ENCODE measurements around the gene RTN3.

RTN3 gene

DNA sequence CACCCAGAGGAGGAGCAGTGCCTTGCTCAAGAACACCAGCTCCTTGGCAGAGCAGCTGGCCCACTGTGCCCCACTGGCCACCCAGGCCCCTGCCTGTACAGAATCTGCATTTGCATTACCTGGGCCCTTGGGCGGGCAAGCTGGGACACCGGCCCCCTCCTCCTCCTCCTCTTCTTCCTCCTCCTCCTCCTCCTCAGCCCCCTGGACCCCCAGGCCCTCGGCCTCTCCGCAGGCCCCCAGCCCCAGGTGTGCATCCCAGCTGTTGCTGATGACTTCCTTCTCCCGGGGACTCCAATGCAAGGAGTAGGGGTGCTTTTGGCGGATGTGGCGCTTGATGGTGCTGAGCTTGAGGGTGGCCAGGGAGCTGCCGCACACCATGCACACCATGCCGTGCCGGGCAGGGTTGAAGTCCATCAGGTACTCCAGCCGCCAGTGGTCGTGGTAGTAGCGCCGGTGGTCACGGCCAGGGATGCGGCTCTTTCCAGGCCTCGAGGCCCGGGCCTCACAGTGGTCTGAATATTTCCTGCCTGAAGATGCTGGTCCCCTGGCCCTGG lies 84.5 kb downstream of the RTN3 start:
- TF ChIP-seq FOXP2 (optimal IDR thresholded peaks at IDR 0.05; ENCODE audit: borderline replicate concordance, extremely low read depth, extremely low read length, insufficient read depth) (no peak), TAF1 (IDR thresholded peaks at IDR 0.05; ENCODE audit: borderline replicate concordance, insufficient read depth, low read length) (no peak), REST (IDR thresholded peaks at IDR 0.05; ENCODE audit: insufficient read depth in 1 of 2, low read depth in 2 of 2, low read length in 2 of 2) (no peak), POLR2AphosphoS5 (IDR thresholded peaks at IDR 0.05; ENCODE audit: low read depth, low read length) (no peak), SIN3A (IDR thresholded peaks at IDR 0.05; ENCODE audit: borderline replicate concordance, insufficient read depth, low read length) (no peak)

DNA sequence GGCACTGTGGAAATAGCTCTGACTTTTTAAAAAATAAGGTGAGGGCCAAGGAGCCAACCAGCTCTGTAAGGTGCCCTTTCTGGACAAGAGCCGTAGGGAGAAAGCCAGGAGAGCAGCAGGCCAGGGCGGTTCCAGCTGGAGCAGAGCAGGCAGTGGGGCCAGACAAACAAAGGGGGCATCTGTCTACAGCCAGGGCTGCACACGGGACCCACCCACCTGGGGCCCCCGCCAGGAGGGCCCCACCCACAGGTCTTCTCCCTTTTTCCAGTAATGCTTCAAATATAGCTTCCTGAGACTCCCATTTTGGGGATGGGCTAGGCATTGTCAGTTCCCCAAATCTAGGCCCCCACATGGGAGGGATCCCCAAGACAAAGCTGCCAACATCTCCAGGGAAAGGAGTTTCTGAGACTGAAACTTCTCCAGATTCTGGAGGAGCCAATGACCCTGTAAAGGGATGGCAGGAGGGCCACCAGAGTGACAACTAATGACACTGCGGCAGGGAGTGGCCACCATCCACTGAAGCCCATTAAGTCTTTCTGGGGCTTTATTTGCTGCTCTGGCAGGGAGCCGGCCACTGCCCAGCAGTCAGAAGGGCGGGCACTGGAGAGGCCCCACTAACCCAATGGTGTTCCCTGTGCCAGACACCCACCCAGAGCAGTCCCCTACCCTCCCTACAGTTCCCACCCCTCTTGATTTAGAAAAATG lies 85.4 kb downstream of the RTN3 start:
- no peak for TF ChIP-seq TAF1 (IDR thresholded peaks at IDR 0.05; ENCODE audit: borderline replicate concordance, insufficient read depth, low read length)
- TF ChIP-seq FOXP2 (optimal IDR thresholded peaks at IDR 0.05; ENCODE audit: borderline replicate concordance, extremely low read depth, extremely low read length, insufficient read depth) = no peak
- no peak for TF ChIP-seq POLR2AphosphoS5 (IDR thresholded peaks at IDR 0.05; ENCODE audit: low read depth, low read length)
- no peak for TF ChIP-seq REST (IDR thresholded peaks at IDR 0.05; ENCODE audit: insufficient read depth in 1 of 2, low read depth in 2 of 2, low read length in 2 of 2)
- TF ChIP-seq SIN3A (IDR thresholded peaks at IDR 0.05; ENCODE audit: borderline replicate concordance, insufficient read depth, low read length) = no peak

DNA sequence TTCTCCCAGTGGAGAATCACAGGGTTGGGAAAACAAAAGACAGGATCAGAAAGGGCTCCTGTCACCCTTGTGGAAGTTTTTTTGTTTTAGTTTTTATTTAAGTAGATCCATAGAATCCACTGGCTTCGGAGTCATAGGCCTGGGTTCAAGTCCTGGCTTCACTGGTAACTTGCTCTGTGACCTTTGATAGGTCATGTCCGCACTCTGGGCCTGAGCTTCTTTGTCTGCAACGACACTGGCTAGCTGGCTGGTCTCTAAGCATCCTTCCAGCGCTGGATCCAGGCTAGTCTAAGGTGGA lies 85.9 kb downstream of the RTN3 start:
- TF ChIP-seq TAF1 (IDR thresholded peaks at IDR 0.05; ENCODE audit: borderline replicate concordance, insufficient read depth, low read length) = no peak
- TF ChIP-seq REST (IDR thresholded peaks at IDR 0.05; ENCODE audit: insufficient read depth in 1 of 2, low read depth in 2 of 2, low read length in 2 of 2) = no peak
- TF ChIP-seq FOXP2 (optimal IDR thresholded peaks at IDR 0.05; ENCODE audit: borderline replicate concordance, extremely low read depth, extremely low read length, insufficient read depth) = no peak
- no peak for TF ChIP-seq POLR2AphosphoS5 (IDR thresholded peaks at IDR 0.05; ENCODE audit: low read depth, low read length)
- TF ChIP-seq SIN3A (IDR thresholded peaks at IDR 0.05; ENCODE audit: borderline replicate concordance, insufficient read depth, low read length) = no peak

- TF ChIP-seq FOXP2 (optimal IDR thresholded peaks at IDR 0.05; ENCODE audit: borderline replicate concordance, extremely low read depth, extremely low read length, insufficient read depth) (no peak), TAF1 (IDR thresholded peaks at IDR 0.05; ENCODE audit: borderline replicate concordance, insufficient read depth, low read length) (no peak), REST (IDR thresholded peaks at IDR 0.05; ENCODE audit: insufficient read depth in 1 of 2, low read depth in 2 of 2, low read length in 2 of 2) (no peak), SIN3A (IDR thresholded peaks at IDR 0.05; ENCODE audit: borderline replicate concordance, insufficient read depth, low read length) (no peak), POLR2AphosphoS5 (IDR thresholded peaks at IDR 0.05; ENCODE audit: low read depth, low read length) (no peak)
Observed at GRCh38 chr11:63767565-63768236, 86.4 kb downstream of the RTN3 start.
